IPS-18c (cell line): Measurements from ENCODE around the gene MIOX.
"Not testable (repeated sequence)": the region's sequence is repeated elsewhere in the genome, so short reads cannot be mapped to it uniquely, and the experiment has no call there.

Source experiments
- H3K4me3 ChIP-seq: 2 replicates; pipeline ENCODE4 v1.7.0; 2013; ENCODE audit warnings: low read depth, mild to moderate bottlenecking, low read length, moderate library complexity; ENCODE audit not compliant: insufficient read depth
- H3K9me3 ChIP-seq: one replicate; pipeline ENCODE4 v1.6.1; 2013; ENCODE audit warnings: mild to moderate bottlenecking, low read length, moderate library complexity; ENCODE audit not compliant: control insufficient read depth, insufficient read depth

MIOX gene

GRCh38 chr22:50528682-50529415 is 42.2 kb downstream of the MIOX start:
- H3K4me3 ChIP-seq = no peak overlapping the region

DNA sequence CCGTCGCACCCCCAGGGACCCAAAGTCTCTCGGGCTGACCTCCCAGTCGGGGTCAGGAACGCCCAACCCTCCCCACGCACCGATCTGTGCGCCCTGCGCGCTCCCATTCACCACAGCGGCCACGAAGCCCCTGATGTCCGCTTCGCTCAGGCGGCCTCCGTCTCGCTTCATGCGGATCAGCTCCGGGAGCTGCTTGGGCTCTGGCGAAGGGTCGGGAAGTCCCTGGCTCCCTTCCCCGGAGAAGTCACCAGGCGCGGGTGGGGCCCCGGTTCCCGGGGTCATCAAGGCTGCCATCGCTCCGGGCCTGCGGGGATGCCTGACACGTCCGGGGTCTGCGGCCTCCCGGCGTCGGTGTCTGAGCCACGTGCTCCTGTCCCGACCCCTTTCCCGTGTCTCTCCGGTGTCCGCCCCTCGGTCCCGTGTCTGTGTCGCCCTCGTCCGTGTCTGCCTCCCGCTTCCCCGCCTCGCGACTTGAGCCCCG is 42.8 kb downstream of the MIOX start:
- H3K4me3 ChIP-seq = no peak overlapping the region; the same call in 1 of the 2 replicates
- peaks cover 6% of the 10 kb centered on the region for H3K9me3 ChIP-seq

More at GRCh38 chr22:50528682-50529415, 42.2 kb downstream of the MIOX start:
- peaks cover 6% of the 10 kb centered on the region for H3K9me3 ChIP-seq

- peak within 1 kb of the TSS; percentile 52 for H3K4me3 ChIP-seq
- H3K9me3 ChIP-seq = peaks cover 6% of the 10 kb centered on the region
These were observed 43.4 kb downstream of the MIOX start, which contains the start of gene TYMP for GRCh38 chr22:50529897-50530579. TYMP (minus strand) TSS chr22:50530012; CDS start chr22:50529709, 303 bp downstream.

DNA sequence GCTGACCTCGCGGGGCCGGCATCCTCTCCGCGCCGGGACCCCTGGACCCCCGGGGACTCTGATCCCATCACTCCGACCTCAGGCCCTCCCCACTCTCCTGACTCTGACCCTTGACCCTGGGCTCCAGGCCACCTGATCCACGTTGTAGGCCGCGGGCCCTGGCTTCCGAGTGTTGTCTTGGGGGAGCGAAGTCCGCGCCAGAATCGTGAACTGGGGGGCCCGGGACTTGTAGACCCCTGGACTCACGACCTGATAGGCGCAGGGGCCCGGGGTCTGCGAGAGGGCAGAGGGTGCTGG is 43.9 kb downstream of the MIOX start:
- peak overlapping the region; percentile 52; the same call in 1 of the 2 replicates for H3K4me3 ChIP-seq
- H3K9me3 ChIP-seq = peaks cover 6% of the 10 kb centered on the region

GRCh38 chr22:50530877-50531545 is 44.4 kb downstream of the MIOX start:
- H3K4me3 ChIP-seq = peak overlapping the region; percentile 52
- peaks cover 6% of the 10 kb centered on the region for H3K9me3 ChIP-seq

- Histone ChIP-seq H3K4me3 (peak overlapping the region; percentile 52), H3K9me3 (peaks cover 6% of the 10 kb centered on the region)
These were observed 44.9 kb downstream of the MIOX start for GRCh38 chr22:50531546-50531961.

DNA sequence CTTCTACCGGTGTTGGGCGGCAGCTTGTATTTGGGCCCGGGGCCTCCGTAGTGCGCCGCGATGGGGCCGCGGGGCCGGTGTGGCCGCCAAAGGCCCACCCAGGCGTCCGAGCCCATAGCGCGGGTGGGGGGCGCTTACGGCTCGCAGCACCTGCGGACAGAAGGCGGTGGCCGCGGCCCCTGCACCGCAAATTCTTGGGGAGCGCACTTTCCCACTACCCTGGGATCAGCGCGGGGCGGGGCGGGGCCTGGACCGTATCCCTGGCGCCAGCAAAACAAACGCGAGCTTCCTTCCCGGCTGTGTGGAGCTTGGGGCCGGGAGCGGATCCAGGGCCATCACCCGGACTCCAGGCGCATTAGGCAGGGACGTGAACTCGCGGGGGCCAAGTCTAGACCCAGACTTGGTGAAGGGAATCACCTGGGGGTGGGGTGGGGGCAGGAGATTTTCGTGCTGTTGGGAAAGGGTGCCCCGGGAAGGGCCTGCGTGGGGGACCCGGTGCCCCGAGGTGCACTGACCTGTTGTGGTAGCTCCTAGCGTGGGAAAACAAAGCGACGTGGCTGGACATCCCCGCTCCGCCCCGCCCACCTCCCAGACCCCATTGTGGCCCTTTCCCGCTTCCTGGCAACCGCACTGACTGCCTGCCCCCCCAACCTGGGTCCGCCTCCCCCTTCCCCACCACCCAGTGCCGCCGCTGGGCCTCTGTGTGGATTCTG is 45.5 kb downstream of the MIOX start:
- peaks cover 3% of the 10 kb centered on the region for H3K9me3 ChIP-seq
- peak overlapping the region; percentile 52 for H3K4me3 ChIP-seq

DNA sequence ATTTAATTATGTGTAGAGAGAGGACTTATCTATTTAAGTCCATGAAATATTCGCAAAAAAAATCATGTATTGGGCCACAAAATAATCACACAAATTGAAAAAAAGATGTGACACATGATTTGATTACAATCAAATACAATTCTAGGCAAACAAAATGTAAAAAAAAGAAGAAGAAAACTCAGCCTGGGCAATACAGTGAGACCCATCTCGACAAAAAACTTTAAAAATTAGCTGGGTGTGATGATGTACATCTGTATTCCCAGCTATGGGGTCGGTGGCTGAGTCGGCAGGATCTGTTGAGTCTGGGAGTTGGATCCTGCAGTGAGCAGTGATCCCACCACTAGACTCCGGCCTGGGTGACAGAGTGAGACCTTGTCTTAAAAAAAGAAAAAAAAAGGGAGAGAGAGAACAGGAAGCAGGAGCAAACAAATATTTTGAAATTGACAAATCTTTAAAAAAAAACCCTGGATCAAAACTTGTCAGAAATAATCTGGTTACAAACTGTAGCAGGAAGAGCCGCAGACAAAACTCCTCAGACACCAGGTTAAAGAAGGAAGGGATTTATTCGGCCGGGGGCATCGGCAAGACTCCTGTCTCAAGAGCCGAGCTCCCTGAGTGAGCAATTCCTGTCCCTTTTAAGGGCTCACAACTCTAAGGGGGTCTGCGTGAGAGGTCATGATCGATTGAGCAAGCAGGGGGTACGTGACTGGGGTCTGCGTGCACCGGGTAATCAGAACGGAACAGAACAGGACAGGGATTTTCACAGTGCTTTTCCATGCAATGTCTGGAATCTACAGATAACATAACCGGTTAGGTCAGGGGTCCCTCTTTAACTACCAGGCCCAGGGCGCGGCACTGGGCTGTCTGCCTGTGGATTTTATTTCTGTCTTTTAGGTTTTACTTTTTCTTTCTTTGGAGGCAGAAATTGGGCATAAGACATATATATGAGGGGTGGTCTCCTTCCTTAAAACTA is 46.5 kb downstream of the MIOX start:
- Histone ChIP-seq H3K4me3 (no peak overlapping the region), H3K9me3 (peaks cover 3% of the 10 kb centered on the region)

DNA sequence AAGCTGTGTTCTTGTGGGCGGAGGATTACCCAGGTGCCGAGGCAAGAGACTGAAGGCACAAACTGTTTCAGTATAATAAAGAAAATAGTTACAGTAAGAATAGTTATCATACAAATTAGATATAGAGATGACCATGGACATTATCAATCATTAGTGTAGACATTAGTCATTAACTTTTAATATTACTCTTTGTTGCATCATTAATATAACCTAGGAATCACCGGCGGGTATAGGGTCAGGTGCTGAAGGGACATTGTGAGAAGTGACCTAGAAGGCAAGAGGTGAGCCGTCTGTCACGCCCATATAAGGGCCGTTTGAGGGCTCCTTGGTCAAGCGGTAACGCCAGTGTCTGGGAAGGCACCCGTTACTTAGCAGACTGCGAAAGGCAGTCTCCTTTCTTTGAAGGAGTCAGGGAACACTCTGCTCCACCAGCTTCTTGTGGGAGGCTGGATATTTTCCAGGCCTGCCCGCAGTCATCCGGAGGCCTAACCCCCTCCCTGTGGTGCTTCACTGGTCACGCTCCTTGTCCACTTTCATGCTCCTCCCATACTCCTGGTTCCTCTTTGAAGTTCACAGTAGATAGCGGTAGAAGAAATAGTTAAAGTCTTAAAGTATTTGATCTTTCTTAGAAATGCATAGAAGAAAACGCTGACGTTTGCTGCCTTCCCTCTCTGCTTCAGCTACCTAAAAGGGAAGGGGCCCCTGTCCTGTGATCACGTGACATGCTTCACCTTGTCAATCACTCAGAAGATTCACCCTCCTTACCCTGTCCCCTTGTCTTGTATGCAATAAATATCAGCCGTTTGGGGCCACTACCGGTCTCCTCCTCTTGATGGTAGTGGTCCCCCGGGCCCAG is 47.4 kb downstream of the MIOX start:
- not testable (repeated sequence) for H3K9me3 ChIP-seq, H3K4me3 ChIP-seq

- H3K4me3 ChIP-seq = no peak overlapping the region
- H3K9me3 ChIP-seq = peaks cover 2% of the 10 kb centered on the region
These were observed 48.5 kb downstream of the MIOX start for GRCh38 chr22:50535113-50535512.

- Histone ChIP-seq H3K4me3 (no peak overlapping the region), H3K9me3 (no peaks in the 10 kb centered on the region)
These were observed 49.6 kb downstream of the MIOX start for GRCh38 chr22:50536226-50536625.

- Histone ChIP-seq H3K4me3 (no peak overlapping the region), H3K9me3 (no peaks in the 10 kb centered on the region)
These were observed 51.1 kb downstream of the MIOX start for GRCh38 chr22:50537765-50538164.
